T-helper 2 cell treated with Interferon-gamma antibody and Interleukin-4, amounts not matched to agents 100 ng/mL and 5 ng/mL, for 36 hours (primary cell): ENCODE measurements around the gene ZNF786. TPM values are rescaled to one million over a fixed set of nuclear protein-coding genes. Genes with fewer than 3 reads are reported as not detected.
"Not testable (repeated sequence)": the region's sequence is repeated elsewhere in the genome, so short reads cannot be mapped to it uniquely, and the experiment has no call there.

ENCODE experiments used
- intact Hi-C: fragments of 100-400 bp; cut with micrococcal nuclease; formaldehyde crosslinking; loops from one replicate; pipeline ENCODE4 v1.15.1; 2023
- total RNA-seq: library from RNA; stranded (reverse); gene quantifications from 2 replicates; pipeline ENCODE4 v1.2.3, GENCODE V29; 2022

Gene ZNF786
- total RNA-seq, 1 donor from 2014 or later: 10.5 TPM

GRCh38 chr7:149038641-149039040, 51.9 kb downstream of the ZNF786 start:
- intact Hi-C loops: not testable (repeated sequence)

DNA sequence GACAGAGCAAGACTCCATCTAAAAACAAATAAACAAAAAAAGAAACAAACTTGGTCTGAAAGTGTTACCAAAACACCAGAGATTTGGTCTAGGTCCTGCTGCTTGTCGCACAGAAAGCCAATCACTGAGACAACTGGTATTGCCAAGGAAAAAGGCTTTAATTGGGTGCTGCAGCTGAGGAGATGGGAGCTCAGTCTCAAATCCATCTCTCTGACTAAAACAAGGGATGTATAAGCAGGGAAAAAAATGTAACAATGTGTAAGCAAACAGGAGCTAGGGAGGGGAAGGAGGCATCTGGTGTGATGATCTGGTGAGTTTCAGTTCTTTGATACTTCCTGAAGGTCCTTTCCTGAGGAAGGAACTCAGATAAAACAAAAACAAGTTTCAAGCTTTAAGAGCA, 53.8 kb downstream of the ZNF786 start:
- intact Hi-C loops: no loop called here

GRCh38 chr7:149031353-149031910, 59.1 kb downstream of the ZNF786 start:
- intact Hi-C loops: no loop called here

GRCh38 chr7:149030439-149030838, 60.1 kb downstream of the ZNF786 start:
- intact Hi-C loops: not testable (repeated sequence)

DNA sequence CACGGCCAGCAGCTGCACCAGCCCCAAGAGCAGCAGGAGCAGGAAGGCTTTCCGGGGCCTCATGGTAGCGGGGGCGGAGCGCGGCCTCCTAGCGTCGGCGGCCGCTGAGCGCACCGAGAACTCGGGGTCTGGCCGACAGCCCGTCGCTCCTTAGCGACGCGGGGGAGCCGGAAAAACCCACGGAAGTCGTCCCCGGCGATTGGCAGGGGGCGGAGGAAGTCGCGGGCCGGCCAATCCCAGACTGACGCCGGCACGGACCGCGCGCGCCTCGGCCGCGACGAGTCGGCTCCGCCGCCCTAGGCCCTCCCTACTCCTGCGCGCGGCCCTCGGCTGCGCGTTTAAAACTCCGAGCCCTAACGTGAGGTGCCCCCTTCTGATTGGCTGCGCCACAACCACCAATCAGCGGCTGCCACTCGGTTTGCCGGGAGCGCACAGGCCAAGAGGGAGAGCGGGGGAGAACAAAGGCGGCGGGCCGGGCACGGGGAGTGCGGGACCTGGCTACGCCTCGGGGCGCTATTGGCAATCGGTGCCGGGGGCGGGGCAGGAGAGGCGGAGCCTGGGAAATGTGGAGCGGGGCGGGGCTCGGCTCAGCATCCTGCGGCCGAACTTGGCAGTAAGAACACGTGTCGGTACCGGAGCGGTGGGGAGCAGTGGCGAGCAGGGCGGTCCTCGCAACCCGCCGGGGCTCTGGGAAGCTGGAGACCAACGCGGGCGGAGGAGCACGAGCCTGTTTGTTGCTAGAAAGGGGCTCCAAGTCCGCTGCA, 62.0 kb downstream of the ZNF786 start, which contains the start of gene PDIA4:
Gene PDIA4 (minus strand): TSS at position 160 of the 764 bp plus-strand sequence. CDS start 97 bp downstream, at position 63.
- intact Hi-C loops: loop anchor here (1.0 to 5.0 kb wide), 11 partner anchors 23 to 810 kb away; partner anchors contain the start of genes CUL1, EZH2, ZNF398 and ZNF425

DNA sequence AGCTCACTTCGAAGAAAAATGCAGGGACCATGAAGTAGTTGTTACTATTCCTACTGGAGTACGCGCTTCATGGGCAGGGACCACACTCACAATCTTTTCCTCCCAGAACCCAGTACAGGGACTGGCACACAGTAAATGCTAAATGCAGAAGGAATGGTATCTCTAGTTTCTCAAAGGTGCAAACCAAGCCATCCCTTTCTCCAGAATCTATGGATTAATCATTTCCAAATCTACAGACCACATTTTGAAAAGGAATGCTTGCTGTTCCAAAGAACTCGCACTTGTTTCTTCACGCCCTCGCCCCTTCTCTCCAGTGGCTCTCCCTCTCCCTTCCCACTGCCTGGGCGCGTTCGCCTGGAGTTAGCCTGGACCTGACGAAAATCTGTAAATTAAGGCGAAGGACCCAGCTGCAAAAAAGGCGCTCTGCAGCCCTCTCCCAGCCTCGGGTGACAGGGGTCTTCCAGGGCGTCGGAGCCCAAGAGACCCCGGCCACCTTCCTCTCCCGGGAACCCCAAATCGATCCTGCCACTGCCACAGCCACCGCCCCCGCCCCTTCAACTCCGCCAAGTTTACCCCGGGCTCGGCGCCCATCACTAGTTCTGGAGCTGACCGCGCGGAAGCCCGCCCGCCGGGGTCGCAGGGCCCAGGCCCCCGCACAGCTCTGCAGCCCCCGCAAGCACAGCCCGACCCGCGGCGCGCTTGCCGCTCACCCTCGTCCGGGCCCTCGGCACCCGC, 62.7 kb downstream of the ZNF786 start:
- intact Hi-C loops: loop anchor here (1.0 to 5.0 kb wide), 11 partner anchors 22 to 811 kb away; partner anchors contain the start of genes CUL1, EZH2, ZNF398 and ZNF425

- intact Hi-C loops: loop anchor here (5.0 kb wide), 1 partner anchor 595 kb away; no protein-coding TSS in a partner anchor
Observed at GRCh38 chr7:149027055-149027454, 63.5 kb downstream of the ZNF786 start.

DNA sequence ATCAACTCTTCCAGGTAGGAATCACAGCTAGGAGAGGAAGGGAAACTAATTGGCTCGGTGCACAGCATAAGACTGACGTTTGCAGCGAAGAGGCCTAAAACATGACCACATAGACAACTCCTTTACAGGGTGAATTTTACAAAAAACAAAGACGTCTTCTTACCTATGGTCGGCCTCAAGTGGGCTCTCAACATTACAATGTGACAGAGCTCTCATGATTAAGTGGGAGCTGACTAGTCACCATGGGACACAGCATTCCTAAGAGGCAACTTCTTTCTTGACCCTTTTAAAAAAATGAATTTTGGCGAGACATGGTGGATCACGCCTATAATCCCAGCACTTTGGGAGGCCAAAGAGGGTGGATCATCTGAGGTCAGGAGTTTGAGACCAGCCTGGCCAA, 66.9 kb downstream of the ZNF786 start:
- intact Hi-C loops: no loop called here

- intact Hi-C loops: no loop called here
Observed at GRCh38 chr7:149022756-149023360, 67.7 kb downstream of the ZNF786 start.

GRCh38 chr7:149021725-149022062, 68.8 kb downstream of the ZNF786 start:
- intact Hi-C loops: no loop called here

- intact Hi-C loops: no loop called here
Observed at GRCh38 chr7:149020483-149020882, 70.0 kb downstream of the ZNF786 start.

Other genes starting within 250 kb of the ZNF786 start
- 92.5 and 100.0 TPM in 2 replicates for gene EZH2, start 206.4 kb downstream of the ZNF786 start, total RNA-seq
- 159 and 163 TPM in 2 replicates for gene PDIA4, start 62.2 kb downstream of the ZNF786 start, total RNA-seq
- 1.2 and 1.4 TPM in 2 replicates for gene ZNF425, start 35.6 kb upstream of the ZNF786 start, total RNA-seq
- gene ZNF398, start 56.7 kb upstream of the ZNF786 start, total RNA-seq: 15.3 and 15.7 TPM in 2 replicates
- 31.6 and 31.9 TPM in 2 replicates for gene ZNF282, start 104.8 kb upstream of the ZNF786 start, total RNA-seq
- 10.2 and 12.5 TPM in 2 replicates for gene ZNF212, start 148.9 kb upstream of the ZNF786 start, total RNA-seq
- gene ZNF783, start 171.5 kb upstream of the ZNF786 start, total RNA-seq: 17.1 and 19.5 TPM in 2 replicates